Rectal smooth muscle tissue (tissue), 1 donor: ENCODE results near the gene CDA.

Source experiments
- H3K27ac ChIP-seq: one replicate; pipeline ENCODE4 v1.7.0; 2013; ENCODE audit warnings: low read depth, low read length, inconsistent platforms
- H3K27me3 ChIP-seq: one replicate; pipeline ENCODE4 v1.7.0; 2013; ENCODE audit warnings: low read length; ENCODE audit not compliant: control insufficient read depth, insufficient read depth
- H3K36me3 ChIP-seq: one replicate; pipeline ENCODE4 v1.7.0; 2013; ENCODE audit warnings: low read length; ENCODE audit not compliant: control insufficient read depth, insufficient read depth
- H3K4me1 ChIP-seq: one replicate; pipeline ENCODE4 v1.7.0; 2013; ENCODE audit warnings: low read length; ENCODE audit not compliant: control insufficient read depth, insufficient read depth
- H3K4me3 ChIP-seq: one replicate; pipeline ENCODE4 v1.7.0; 2013; ENCODE audit warnings: low read length
- H3K9ac ChIP-seq: one replicate; pipeline ENCODE4 v1.7.0; 2013; ENCODE audit warnings: low read length

CDA gene

DNA sequence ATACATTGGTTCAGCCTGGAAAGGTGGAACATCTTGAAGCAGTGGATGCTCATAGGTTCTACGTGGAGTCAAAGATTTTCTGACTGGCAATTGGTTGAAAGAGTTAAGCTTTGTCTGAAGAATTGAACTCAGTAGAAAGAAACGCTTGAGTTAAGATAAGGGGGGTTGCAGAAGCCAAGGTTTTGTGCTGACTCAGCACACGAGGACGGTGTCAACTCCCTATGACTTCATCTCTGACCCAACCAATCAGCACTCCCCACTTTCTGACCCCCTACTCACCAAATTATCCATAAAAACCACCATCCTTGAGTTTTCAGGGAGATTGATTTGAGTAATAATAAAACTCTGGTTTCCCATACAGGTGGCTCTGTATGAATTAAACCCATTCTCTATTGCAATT, 41.8 kb downstream of the CDA start:
- Histone ChIP-seq H3K4me3 (no peak overlapping the region), H3K27me3 (no peaks in the 10 kb centered on the region), H3K27ac (no peak overlapping the region), H3K4me1 (peaks cover 7% of the 10 kb centered on the region), H3K9ac (no peak overlapping the region), H3K36me3 (no peaks in the 10 kb centered on the region)

- peaks cover 2% of the 10 kb centered on the region for H3K36me3 ChIP-seq
- no peaks in the 10 kb centered on the region for H3K27me3 ChIP-seq
- H3K27ac ChIP-seq = no peak overlapping the region
- peaks cover 7% of the 10 kb centered on the region for H3K4me1 ChIP-seq
- H3K4me3 ChIP-seq = no peak overlapping the region
- no peak overlapping the region for H3K9ac ChIP-seq
Measured at GRCh38 chr1:20632386-20632785, 43.5 kb downstream of the CDA start.

GRCh38 chr1:20633190-20634064, 44.5 kb downstream of the CDA start, which contains the start of gene PINK1:
Gene PINK1 (plus strand): TSS chr1:20633458. CDS start chr1:20633549, 91 bp downstream.
- Histone ChIP-seq H3K4me3 (peak within 1 kb of the TSS; percentile 76), H3K27me3 (no peaks in the 10 kb centered on the region), H3K9ac (peak within 1 kb of the TSS; percentile 80), H3K27ac (peak within 1 kb of the TSS; percentile 87), H3K4me1 (peaks cover 7% of the 10 kb centered on the region), H3K36me3 (peaks cover 2% of the 10 kb centered on the region)

DNA sequence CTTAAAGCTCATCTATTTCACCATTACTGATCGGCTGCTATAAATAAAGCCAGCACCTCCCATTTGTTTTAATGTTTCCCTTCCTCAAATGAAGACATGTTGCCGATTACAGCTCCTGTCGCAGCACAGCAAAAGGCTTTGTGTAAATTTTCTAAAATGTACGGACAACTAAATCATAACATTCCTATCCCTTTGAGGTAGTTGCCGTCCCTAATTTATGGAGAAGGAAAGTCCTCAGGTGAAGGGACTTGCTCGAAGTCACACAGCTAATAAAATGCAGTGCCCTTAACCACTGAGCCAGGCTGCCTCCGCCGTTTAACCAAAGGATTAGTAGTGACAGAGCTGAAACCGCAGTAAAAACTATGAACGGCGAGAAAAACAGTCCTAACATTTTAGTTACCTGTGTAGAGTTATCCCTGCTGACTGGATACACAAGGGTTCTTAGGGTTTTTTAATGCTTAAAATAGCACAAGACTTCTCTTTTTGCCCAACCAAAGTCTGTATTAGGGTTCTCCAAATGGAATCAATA, 45.2 kb downstream of the CDA start:
- peaks cover 7% of the 10 kb centered on the region for H3K4me1 ChIP-seq

GRCh38 chr1:20634594-20635084, 45.7 kb downstream of the CDA start:
- H3K27ac ChIP-seq = no peak overlapping the region
- H3K27me3 ChIP-seq = no peaks in the 10 kb centered on the region
- peak overlapping the region; percentile 19 for H3K9ac ChIP-seq
- H3K36me3 ChIP-seq = peaks cover 8% of the 10 kb centered on the region
- H3K4me1 ChIP-seq = peaks cover 7% of the 10 kb centered on the region
- peak overlapping the region; percentile 76 for H3K4me3 ChIP-seq

More for the DNA sequence above, 45.2 kb downstream of the CDA start:
- peaks cover 5% of the 10 kb centered on the region for H3K36me3 ChIP-seq
- peak overlapping the region; percentile 19 for H3K9ac ChIP-seq
- H3K4me3 ChIP-seq = peak overlapping the region; percentile 76
- H3K27ac ChIP-seq = peak overlapping the region; percentile 87
- H3K27me3 ChIP-seq = no peaks in the 10 kb centered on the region

DNA sequence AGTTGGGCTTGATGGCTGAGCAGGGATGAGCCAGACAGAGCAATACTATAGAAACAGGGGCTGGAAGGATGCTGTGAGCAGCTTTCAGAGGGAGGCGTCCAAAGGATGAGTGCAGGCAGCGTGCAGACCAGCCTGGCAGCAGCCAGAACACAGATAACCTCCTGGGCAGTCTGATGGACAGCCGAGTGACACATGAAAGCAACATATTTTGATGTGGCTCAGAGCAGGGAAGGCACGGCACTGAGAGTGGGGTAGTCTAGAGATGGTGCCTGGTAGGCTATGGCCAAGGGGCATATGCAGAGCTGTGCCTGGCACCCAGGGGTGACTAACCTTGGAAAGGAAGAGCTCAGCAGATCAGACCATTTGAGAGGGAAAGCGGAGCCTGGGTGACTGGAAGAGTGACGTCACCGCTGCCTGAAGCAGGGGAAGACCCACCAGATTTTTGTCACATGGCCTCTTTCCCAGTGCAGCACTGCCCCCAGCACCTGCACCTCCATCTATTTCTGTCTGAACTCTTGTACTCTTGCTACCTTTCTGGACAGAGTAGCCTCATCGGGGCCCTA, 48.0 kb downstream of the CDA start:
- no peak overlapping the region for H3K9ac ChIP-seq
- H3K27ac ChIP-seq = no peak overlapping the region
- H3K4me1 ChIP-seq = peaks cover 7% of the 10 kb centered on the region
- H3K27me3 ChIP-seq = no peaks in the 10 kb centered on the region
- peaks cover 11% of the 10 kb centered on the region for H3K36me3 ChIP-seq
- H3K4me3 ChIP-seq = no peak overlapping the region

DNA sequence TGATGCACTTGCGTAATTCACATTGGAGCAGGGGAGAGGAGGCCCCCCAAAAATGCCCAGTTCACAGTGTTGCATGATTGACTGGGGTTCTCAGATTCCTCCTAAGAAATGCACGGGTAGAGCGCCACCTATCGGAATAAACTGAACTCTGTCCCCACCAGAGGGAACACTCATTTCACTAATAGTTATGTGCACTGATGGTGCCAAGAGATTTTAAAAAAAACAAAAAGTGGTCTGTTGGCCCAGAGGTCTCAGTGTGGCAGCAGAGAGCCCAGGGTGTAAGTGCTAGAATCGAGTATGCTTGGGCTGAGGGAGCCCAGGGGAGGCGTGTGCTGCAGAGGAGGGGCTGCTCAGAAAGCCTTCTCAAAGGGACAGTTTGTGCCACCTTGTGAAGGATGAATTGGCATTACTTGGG, 51.3 kb downstream of the CDA start:
- no peaks in the 10 kb centered on the region for H3K27me3 ChIP-seq
- peaks cover 31% of the 10 kb centered on the region for H3K36me3 ChIP-seq
- H3K4me3 ChIP-seq = no peak overlapping the region
- H3K4me1 ChIP-seq = no peaks in the 10 kb centered on the region
- H3K27ac ChIP-seq = no peak overlapping the region
- no peak overlapping the region for H3K9ac ChIP-seq

GRCh38 chr1:20641975-20642374, 53.1 kb downstream of the CDA start:
- Histone ChIP-seq H3K4me3 (no peak overlapping the region), H3K9ac (no peak overlapping the region), H3K36me3 (peaks cover 37% of the 10 kb centered on the region), H3K27ac (no peak overlapping the region), H3K4me1 (no peaks in the 10 kb centered on the region), H3K27me3 (no peaks in the 10 kb centered on the region)

GRCh38 chr1:20643080-20643479, 54.2 kb downstream of the CDA start:
- Histone ChIP-seq H3K27me3 (no peaks in the 10 kb centered on the region), H3K4me3 (no peak overlapping the region), H3K4me1 (no peaks in the 10 kb centered on the region), H3K36me3 (peaks cover 37% of the 10 kb centered on the region), H3K27ac (no peak overlapping the region), H3K9ac (no peak overlapping the region)

GRCh38 chr1:20644416-20644815, 55.5 kb downstream of the CDA start:
- no peak overlapping the region for H3K4me3 ChIP-seq
- H3K27ac ChIP-seq = no peak overlapping the region
- H3K4me1 ChIP-seq = no peaks in the 10 kb centered on the region
- no peak overlapping the region for H3K9ac ChIP-seq
- no peaks in the 10 kb centered on the region for H3K27me3 ChIP-seq
- peaks cover 45% of the 10 kb centered on the region for H3K36me3 ChIP-seq

- H3K36me3 ChIP-seq = peaks cover 44% of the 10 kb centered on the region
- no peak overlapping the region for H3K27ac ChIP-seq
- no peaks in the 10 kb centered on the region for H3K4me1 ChIP-seq
- no peak overlapping the region for H3K4me3 ChIP-seq
- H3K9ac ChIP-seq = no peak overlapping the region
- no peaks in the 10 kb centered on the region for H3K27me3 ChIP-seq
Measured at GRCh38 chr1:20645414-20645813, 56.5 kb downstream of the CDA start.

GRCh38 chr1:20648438-20648837, 59.5 kb downstream of the CDA start:
- H3K27me3 ChIP-seq = no peaks in the 10 kb centered on the region
- no peaks in the 10 kb centered on the region for H3K4me1 ChIP-seq
- no peak overlapping the region for H3K9ac ChIP-seq
- no peak overlapping the region for H3K4me3 ChIP-seq
- no peak overlapping the region for H3K27ac ChIP-seq
- peaks cover 52% of the 10 kb centered on the region for H3K36me3 ChIP-seq
